HG03432 (cell line): Measurements from ENCODE around the gene BACH2.
"Not testable (repeated sequence)": the region's sequence is repeated elsewhere in the genome, so short reads cannot be mapped to it uniquely, and the experiment has no call there.

Source experiments
- ATAC-seq: cut with Tn5 transposase; IDR thresholded peaks from one replicate; pipeline ENCODE4 v1.9.1; 2021; ENCODE audit warnings: mild to moderate bottlenecking, moderate library complexity; ENCODE audit not compliant: unreplicated experiment

The BACH2 gene

DNA sequence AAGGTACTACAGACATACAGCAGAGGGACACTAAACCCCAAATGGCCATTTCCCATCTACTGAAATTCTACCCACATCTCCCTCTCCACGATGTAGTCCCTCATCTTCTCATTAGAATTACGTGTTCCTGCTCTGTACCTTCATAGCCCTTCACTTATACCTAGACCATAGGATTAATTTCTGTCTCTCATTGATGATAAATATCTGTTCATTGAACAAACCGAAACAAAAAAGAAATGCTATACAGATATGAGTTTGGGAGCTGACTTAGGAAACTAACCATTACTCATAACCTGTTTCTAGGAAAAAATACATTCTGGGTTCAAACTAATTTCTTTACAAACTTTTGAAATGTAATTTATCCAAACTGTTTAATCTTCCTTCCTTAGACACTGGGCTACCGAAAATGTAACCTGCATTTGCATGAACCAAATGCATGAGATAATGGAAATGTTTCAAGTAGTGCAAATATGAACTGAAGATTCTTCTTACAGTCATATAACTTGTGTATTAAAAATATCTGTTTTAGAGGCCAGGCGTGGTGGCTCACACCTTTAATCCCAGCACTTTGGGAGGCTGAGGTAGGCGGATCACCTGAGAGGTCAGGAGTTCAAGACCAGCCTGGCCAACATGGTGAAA is 317.0 kb downstream of the BACH2 start:
- no peak for ATAC-seq

DNA sequence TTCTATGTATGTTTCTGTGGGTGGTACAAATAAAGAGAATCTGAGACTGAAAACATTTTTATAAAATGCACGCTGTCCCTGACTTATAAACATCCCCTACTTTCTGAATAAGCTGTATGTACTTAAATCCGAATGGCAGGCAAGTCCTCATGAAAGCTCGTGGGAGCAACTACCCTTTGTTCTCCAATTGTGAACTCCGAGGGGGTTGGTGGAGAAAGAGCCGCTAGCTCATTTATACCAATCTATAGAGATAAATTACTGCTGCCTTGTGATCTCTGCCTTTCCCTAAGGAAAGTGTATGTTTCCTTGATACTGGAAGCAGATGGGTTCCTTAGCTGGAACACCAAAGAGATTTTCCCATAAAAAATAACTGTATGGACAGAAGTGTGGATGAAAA is 317.9 kb downstream of the BACH2 start:
- ATAC-seq = no peak

GRCh38 chr6:89977808-89978748 is 318.6 kb downstream of the BACH2 start:
- ATAC-seq = no peak

DNA sequence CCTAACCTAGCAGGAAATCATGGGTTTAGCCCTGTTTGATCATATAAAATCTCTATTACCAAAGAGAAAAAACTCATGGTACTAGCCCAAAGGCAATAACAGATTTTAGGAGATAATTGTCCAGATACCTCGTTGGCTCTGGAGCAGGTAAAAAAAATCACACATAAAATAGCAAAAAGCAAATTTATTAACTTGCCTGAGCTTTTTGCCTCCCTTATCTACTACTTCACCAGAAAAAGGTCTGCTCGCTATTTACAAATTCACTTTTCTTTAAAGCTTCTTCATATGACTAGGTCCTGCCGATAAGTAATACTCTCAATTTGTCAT is 320.0 kb downstream of the BACH2 start:
- no peak for ATAC-seq

DNA sequence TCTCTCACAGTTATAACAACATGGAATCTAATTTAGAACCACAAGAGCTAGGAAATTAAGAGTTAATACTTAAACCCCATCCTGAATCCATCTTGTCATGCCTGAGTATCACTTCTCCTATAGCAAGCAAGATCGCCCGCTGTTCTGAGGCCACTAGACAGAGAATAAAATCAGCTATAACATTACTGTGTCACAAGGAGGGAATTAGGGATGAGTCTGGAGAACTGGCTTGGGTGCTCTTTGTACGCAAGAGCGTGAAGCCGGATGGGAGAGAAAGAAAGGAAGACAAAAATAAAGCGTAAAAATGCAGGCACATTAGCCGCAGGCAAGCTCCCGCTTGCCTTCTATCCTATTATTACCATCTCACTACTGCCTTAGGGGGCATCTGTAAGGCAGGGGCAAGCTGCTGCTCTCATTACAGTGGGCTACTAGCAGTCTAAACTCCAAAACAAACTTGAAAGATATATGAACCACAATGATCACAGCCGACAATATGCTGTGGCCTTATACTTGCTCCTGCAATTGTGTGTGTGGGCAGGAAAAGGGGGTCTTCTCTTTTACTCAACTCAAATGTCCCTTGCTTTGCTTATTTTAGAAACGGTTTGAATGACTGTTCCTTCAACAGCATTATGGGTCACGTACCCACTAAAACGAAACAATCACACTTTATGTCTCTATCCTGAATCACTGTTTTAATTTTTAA is 320.5 kb downstream of the BACH2 start:
- no peak for ATAC-seq

DNA sequence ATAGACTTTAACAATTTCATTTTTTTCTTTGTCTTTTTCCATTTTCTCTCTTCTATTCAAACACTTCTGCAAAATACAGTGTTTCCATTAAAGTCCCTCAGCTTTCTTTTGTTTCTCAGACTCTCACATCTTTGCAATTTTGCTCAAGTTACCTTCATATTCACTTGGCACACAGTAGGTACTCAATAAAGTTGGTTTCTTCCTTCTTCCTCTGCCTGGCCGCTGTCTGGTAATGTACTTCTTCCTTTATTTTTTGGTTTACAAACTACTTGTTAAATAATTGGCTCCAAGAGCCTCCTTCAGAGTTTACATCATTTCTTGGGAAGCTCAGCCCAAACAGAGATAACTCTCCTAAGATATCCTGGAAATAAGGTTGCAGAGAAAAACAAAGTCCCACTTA is 321.3 kb downstream of the BACH2 start:
- ATAC-seq = no peak

DNA sequence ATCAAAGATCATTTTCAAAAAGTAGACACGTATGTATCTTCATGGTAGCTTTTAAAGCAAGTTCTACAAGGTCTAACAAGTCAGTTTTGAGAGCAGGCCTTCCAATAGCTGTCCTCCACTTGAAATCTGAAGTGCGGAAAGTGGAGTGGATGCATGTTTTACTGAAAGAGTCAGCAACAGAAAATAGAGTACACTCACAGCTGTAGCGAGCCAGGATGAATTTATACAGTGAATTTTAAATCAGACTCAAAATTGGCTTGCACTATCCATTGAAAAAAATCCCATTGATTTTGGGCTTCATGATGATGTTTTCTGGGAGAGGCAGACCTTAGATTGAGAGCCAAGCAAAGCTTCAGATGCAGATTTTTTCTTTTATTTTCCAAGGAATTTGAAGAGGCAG is 321.8 kb downstream of the BACH2 start:
- ATAC-seq = no peak

GRCh38 chr6:89972025-89972381 is 324.6 kb downstream of the BACH2 start:
- ATAC-seq = no peak

DNA sequence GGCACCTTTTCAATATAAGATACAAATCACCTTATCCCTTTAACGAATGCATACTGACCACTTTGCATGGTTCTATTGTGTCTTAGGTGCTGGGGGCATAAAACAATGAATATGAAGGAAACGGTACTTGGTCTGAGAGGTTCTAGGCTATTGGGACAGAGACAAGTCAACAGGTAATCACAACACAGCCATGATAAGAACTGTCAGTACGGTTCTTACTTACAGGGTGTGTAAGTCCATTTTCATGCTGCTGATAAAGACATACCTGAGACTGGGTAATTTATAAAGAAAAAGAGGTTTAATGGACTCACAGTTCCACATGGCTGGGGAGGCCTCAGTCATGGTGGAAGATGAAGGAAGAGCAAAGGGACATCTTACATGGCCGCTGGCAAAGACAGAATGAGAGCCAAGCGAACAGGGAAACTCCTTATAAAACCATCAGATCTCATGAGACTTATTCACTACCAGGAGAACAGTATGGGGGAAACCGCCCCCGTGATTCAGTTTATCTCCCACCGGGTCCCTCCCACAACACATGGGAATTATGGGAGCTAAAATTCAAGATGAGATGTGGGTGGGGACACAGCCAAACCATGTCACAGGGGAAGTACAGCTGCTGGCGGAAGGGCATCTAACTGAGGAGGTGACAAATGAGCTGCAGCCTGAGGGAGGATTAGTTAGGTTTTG is 325.2 kb downstream of the BACH2 start:
- not testable (repeated sequence) for ATAC-seq

GRCh38 chr6:89970609-89971337 is 325.9 kb downstream of the BACH2 start:
- ATAC-seq = no peak

DNA sequence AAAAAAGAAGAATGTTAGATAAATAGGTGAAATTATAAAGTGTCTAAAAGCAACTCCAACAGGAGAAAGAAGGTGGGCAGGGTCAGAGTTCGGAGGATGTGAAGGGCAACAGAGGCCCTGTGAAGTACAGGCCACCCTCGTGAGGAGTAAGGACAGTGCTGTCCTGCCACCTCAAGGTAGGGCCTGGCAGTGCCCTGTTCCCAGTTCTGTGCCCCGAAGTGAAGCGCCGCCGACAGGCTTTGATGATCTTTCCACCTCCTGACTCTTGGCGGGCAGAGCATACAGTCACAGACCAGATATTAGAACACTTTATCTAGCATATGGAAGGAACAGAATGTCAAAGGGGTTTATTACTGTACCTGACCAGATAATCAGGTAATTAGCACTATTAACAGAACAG is 326.6 kb downstream of the BACH2 start:
- ATAC-seq = no peak

GRCh38 chr6:89966913-89967312 is 329.7 kb downstream of the BACH2 start:
- no peak for ATAC-seq

GRCh38 chr6:89966228-89966544 is 330.5 kb downstream of the BACH2 start:
- ATAC-seq = no peak

GRCh38 chr6:89965441-89966227 is 331.0 kb downstream of the BACH2 start:
- no peak for ATAC-seq

- ATAC-seq = no peak
These were observed 333.3 kb downstream of the BACH2 start for GRCh38 chr6:89963391-89963790.

DNA sequence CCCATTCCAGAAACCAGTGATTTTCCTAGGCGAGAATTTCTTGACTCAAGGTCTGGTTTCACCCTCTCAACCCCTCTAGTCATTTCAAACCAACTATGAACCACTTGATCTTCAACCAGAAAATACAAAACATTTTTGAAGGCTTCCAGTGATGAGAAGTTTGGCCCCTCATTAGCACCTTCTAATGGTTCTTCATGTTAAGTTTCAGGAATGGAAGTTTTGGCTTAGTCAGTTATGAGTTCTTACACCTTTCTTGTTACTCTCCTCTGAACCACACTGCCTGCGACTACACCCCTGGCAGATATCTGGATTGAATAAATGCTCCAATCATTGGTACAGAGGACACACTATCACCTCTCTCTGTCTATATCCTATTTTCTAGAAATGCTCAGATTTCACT is 335.2 kb downstream of the BACH2 start:
- no peak for ATAC-seq

GRCh38 chr6:89959883-89960282 is 336.8 kb downstream of the BACH2 start:
- no peak for ATAC-seq

DNA sequence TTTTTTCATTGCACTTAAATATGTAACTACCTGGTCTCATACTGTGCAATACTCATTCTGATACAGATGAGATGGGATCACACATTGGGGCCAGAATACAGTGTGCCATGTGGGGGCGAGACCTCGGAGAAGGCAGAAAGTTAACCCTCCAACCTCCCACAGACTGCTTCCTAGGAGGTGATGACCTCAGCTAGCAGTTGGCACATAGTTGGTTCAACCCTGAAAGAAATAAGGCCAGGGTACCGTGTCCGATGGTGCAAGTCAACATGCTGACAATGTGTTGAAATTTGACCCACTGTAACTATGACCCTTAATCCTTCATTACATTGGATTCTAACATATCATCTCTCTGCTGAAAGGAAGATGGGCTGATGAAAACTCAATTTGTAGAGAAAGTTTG is 340.5 kb downstream of the BACH2 start:
- ATAC-seq = no peak

GRCh38 chr6:89955364-89955763 is 341.3 kb downstream of the BACH2 start:
- no peak for ATAC-seq

GRCh38 chr6:89954721-89955148 is 341.9 kb downstream of the BACH2 start:
- no peak for ATAC-seq
